ENCODE measurements around the gene GTF2IRD1. TPM values are rescaled to one million over a fixed set of nuclear protein-coding genes. Genes with fewer than 3 reads are reported as not detected.
"Not testable (repeated sequence)": the region's sequence is repeated elsewhere in the genome, so short reads cannot be mapped to it uniquely, and the experiment has no call there.

GTF2IRD1 gene
- polyA plus RNA-seq, 1 donor from 2014 or later = not detected

- not testable (repeated sequence) for H3K4me1 Mint-ChIP-seq, H3K27me3 Mint-ChIP-seq, H3K27ac Mint-ChIP-seq, H3K36me3 Mint-ChIP-seq, H3K9me3 Mint-ChIP-seq
- peak overlapping the region in 1 of 4 donors; percentile 20 for H3K4me3 Mint-ChIP-seq
Observed at GRCh38 chr7:74419232-74419631, 34.5 kb upstream of the GTF2IRD1 start.

GRCh38 chr7:74420006-74420405, 33.7 kb upstream of the GTF2IRD1 start:
- Mint-ChIP-seq H3K9me3 (no peaks in the 10 kb centered on the region), H3K4me3 (no peak overlapping the region), H3K4me1 (peaks cover 0 to 6% (median 0%) of the 10 kb centered on the region in 3 donors), H3K27me3 (no peaks in the 10 kb centered on the region), H3K36me3 (no peaks in the 10 kb centered on the region), H3K27ac (no peak overlapping the region)

GRCh38 chr7:74424291-74424880, 29.3 kb upstream of the GTF2IRD1 start:
- Mint-ChIP-seq H3K27ac (no peak overlapping the region), H3K27me3 (no peaks in the 10 kb centered on the region), H3K4me1 (peaks cover 0 to 6% (median 0%) of the 10 kb centered on the region in 3 donors), H3K4me3 (no peak overlapping the region), H3K36me3 (no peaks in the 10 kb centered on the region), H3K9me3 (no peaks in the 10 kb centered on the region)

- Mint-ChIP-seq H3K4me3 (no peak overlapping the region), H3K27ac (no peak overlapping the region), H3K4me1 (no peaks in the 10 kb centered on the region), H3K27me3 (peaks cover 1% of the 10 kb centered on the region), H3K9me3 (no peaks in the 10 kb centered on the region), H3K36me3 (no peaks in the 10 kb centered on the region)
Observed at GRCh38 chr7:74428023-74428422, 25.7 kb upstream of the GTF2IRD1 start.

GRCh38 chr7:74429153-74429747, 24.5 kb upstream of the GTF2IRD1 start:
- peaks cover 1% of the 10 kb centered on the region for H3K27me3 Mint-ChIP-seq
- no peak overlapping the region for H3K4me3 Mint-ChIP-seq
- H3K4me1 Mint-ChIP-seq = no peaks in the 10 kb centered on the region
- H3K27ac Mint-ChIP-seq = no peak overlapping the region
- H3K36me3 Mint-ChIP-seq = no peaks in the 10 kb centered on the region
- no peaks in the 10 kb centered on the region for H3K9me3 Mint-ChIP-seq

- not testable (repeated sequence) for H3K4me1 Mint-ChIP-seq, H3K27ac Mint-ChIP-seq, H3K4me3 Mint-ChIP-seq, H3K27me3 Mint-ChIP-seq, H3K9me3 Mint-ChIP-seq, H3K36me3 Mint-ChIP-seq
Observed at GRCh38 chr7:74430409-74430808, 23.3 kb upstream of the GTF2IRD1 start.

- no peaks in the 10 kb centered on the region for H3K9me3 Mint-ChIP-seq
- no peak overlapping the region for H3K4me3 Mint-ChIP-seq
- H3K36me3 Mint-ChIP-seq = no peaks in the 10 kb centered on the region
- no peak overlapping the region for H3K27ac Mint-ChIP-seq
- H3K4me1 Mint-ChIP-seq = no peaks in the 10 kb centered on the region
- peaks cover 1% of the 10 kb centered on the region for H3K27me3 Mint-ChIP-seq
Observed at GRCh38 chr7:74430961-74431466, 22.7 kb upstream of the GTF2IRD1 start.

- H3K4me1 Mint-ChIP-seq, H3K27ac Mint-ChIP-seq, H3K36me3 Mint-ChIP-seq, H3K9me3 Mint-ChIP-seq, H3K4me3 Mint-ChIP-seq, H3K27me3 Mint-ChIP-seq: not testable (repeated sequence)
Observed at GRCh38 chr7:74437291-74437571, 16.5 kb upstream of the GTF2IRD1 start.

GRCh38 chr7:74438327-74438726, 15.4 kb upstream of the GTF2IRD1 start:
- Mint-ChIP-seq H3K27me3 (peaks cover 5% of the 10 kb centered on the region), H3K27ac (no peak overlapping the region), H3K36me3 (peaks cover 1% of the 10 kb centered on the region), H3K4me1 (no peaks in the 10 kb centered on the region), H3K9me3 (peaks cover 0 to 8% (median 4%) of the 10 kb centered on the region in 3 donors), H3K4me3 (no peak overlapping the region)

- Mint-ChIP-seq H3K4me1 (peaks cover 0 to 1% (median 0%) of the 10 kb centered on the region in 3 donors), H3K27ac (peak overlapping the region in 1 of 3 donors; percentile 67), H3K9me3 (peaks cover 0 to 8% (median 4%) of the 10 kb centered on the region in 3 donors), H3K4me3 (no peak overlapping the region), H3K27me3 (peaks cover 6% of the 10 kb centered on the region), H3K36me3 (peaks cover 1% of the 10 kb centered on the region)
Observed at GRCh38 chr7:74439541-74439940, 14.2 kb upstream of the GTF2IRD1 start.

- H3K9me3 Mint-ChIP-seq, H3K4me1 Mint-ChIP-seq, H3K4me3 Mint-ChIP-seq, H3K36me3 Mint-ChIP-seq, H3K27me3 Mint-ChIP-seq: not testable (repeated sequence)
- H3K27ac Mint-ChIP-seq = peak overlapping the region in 1 of 3 donors; percentile 67
Observed at GRCh38 chr7:74440143-74440542, 13.6 kb upstream of the GTF2IRD1 start.

- Mint-ChIP-seq H3K4me1 (peaks cover 0 to 1% (median 0%) of the 10 kb centered on the region in 3 donors), H3K9me3 (peaks cover 0 to 5% (median 4%) of the 10 kb centered on the region in 3 donors), H3K36me3 (peaks cover 1% of the 10 kb centered on the region), H3K27ac (no peak overlapping the region), H3K27me3 (peaks cover 5% of the 10 kb centered on the region), H3K4me3 (peak overlapping the region in 1 of 4 donors; percentile 28)
Observed at GRCh38 chr7:74441801-74442200, 11.9 kb upstream of the GTF2IRD1 start.

- no peaks in the 10 kb centered on the region for H3K9me3 Mint-ChIP-seq
- peaks cover 1% of the 10 kb centered on the region for H3K36me3 Mint-ChIP-seq
- H3K27me3 Mint-ChIP-seq = peaks cover 5% of the 10 kb centered on the region
- peaks cover 0 to 1% (median 0%) of the 10 kb centered on the region in 3 donors for H3K4me1 Mint-ChIP-seq
- H3K27ac Mint-ChIP-seq = no peak overlapping the region
- no peak overlapping the region for H3K4me3 Mint-ChIP-seq
Observed at GRCh38 chr7:74443543-74444247, 10.0 kb upstream of the GTF2IRD1 start.

GRCh38 chr7:74449144-74449543, 4.6 kb upstream of the GTF2IRD1 start:
- Mint-ChIP-seq H3K9me3 (no peaks in the 10 kb centered on the region), H3K36me3 (peaks cover 4% of the 10 kb centered on the region), H3K4me3 (no peak overlapping the region), H3K27ac (no peak overlapping the region), H3K4me1 (peaks cover 7 to 10% (median 10%) of the 10 kb centered on the region in 3 donors), H3K27me3 (peaks cover 15% of the 10 kb centered on the region)

GRCh38 chr7:74449809-74450397, 3.8 kb upstream of the GTF2IRD1 start:
- Mint-ChIP-seq H3K9me3 (no peaks in the 10 kb centered on the region), H3K27me3 (peaks cover 12% of the 10 kb centered on the region), H3K27ac (no peak overlapping the region), H3K36me3 (peaks cover 4% of the 10 kb centered on the region), H3K4me1 (peaks cover 7 to 10% (median 8%) of the 10 kb centered on the region in 3 donors), H3K4me3 (no peak overlapping the region)

Data from IgD-negative memory B cell (primary cell).